HEK293 (cell line): Measurements from ENCODE around the gene GOLGA5.

Experiments used
- CTCF ChIA-PET: fragments of 350-600 bp; formaldehyde crosslinking; extraction: SDS; loops from one replicate; lab custom pipeline; 2021; ENCODE audit warnings: antibody characterized with exemption; lab: Yijun Ruan, JAX
- POLR2A ChIA-PET: fragments of 300-600 bp; formaldehyde crosslinking; extraction: SDS; loops from one replicate; lab custom pipeline; 2020; ENCODE audit warnings: antibody characterized with exemption, inconsistent platforms; lab: Yijun Ruan, JAX
- H3K27ac ChIP-seq: fragments of 200-500 bp; sonication (Bioruptor generic); 2 replicates; pipeline ENCODE4 v1.5.1; 2014; ENCODE audit warnings: low read depth, low read length, control low read depth, inconsistent platforms; ENCODE audit errors: extremely low read depth
- H3K36me3 ChIP-seq, 2 experiments: fragments of 200-500 bp in 1 of 2; sonication (Bioruptor generic) in 1 of 2; 1 replicate in 1 of 2; 2 replicates in 1 of 2; pipeline ENCODE4 v1.5.1; 2014 to 2017; ENCODE audit warnings: inconsistent platforms in 2 of 2, low read length in 2 of 2; ENCODE audit not compliant: control insufficient read depth in 2 of 2, insufficient read depth in 1 of 2
- H3K4me1 ChIP-seq: fragments of 200-500 bp; sonication (Bioruptor generic); 2 replicates; pipeline ENCODE4 v1.5.1; 2014; ENCODE audit warnings: mild to moderate bottlenecking, low read length, inconsistent platforms; ENCODE audit not compliant: control insufficient read depth, insufficient read depth
- H3K4me3 ChIP-seq: 2 replicates; pipeline ENCODE4 v1.5.1; 2011; ENCODE audit warnings: low read depth, mild to moderate bottlenecking, control low read depth, low read length, moderate library complexity
- H3K9me3 ChIP-seq: fragments of 200-500 bp; sonication (Bioruptor generic); 2 replicates; pipeline ENCODE4 v1.5.1; 2014; ENCODE audit warnings: low read depth, low read length, inconsistent platforms; ENCODE audit not compliant: control insufficient read depth, insufficient read depth
- KLF1 ChIP-seq: fragments of 450-650 bp; formaldehyde crosslinking; IDR thresholded peaks from 2 replicates; pipeline ENCODE4 v1.5.1; 2016; ENCODE audit warnings: missing biosample characterization, missing genetic modification characterization
- KLF10 ChIP-seq: fragments of 450-650 bp; IDR thresholded peaks from 2 replicates; pipeline ENCODE4 v1.5.1; 2018; ENCODE audit warnings: missing biosample characterization, mild to moderate bottlenecking, missing genetic modification characterization
- SALL2 ChIP-seq: fragments of 450-650 bp; formaldehyde crosslinking; IDR thresholded peaks from 2 replicates; pipeline ENCODE4 v1.5.0; 2017; ENCODE audit warnings: missing biosample characterization, mild to moderate bottlenecking, missing genetic modification characterization, borderline replicate concordance
- SETDB1 ChIP-seq: IDR thresholded peaks from one replicate; pipeline ENCODE4 v1.6.1; 2017; ENCODE audit warnings: mild to moderate bottlenecking, low read length, moderate library complexity, mixed read lengths; ENCODE audit not compliant: insufficient read length
- SP2 ChIP-seq: fragments of 450-650 bp; formaldehyde crosslinking; IDR thresholded peaks from 2 replicates; pipeline ENCODE4 v1.5.1; 2016; ENCODE audit warnings: missing biosample characterization, missing genetic modification characterization
- ZNF121 ChIP-seq: fragments of 450-650 bp; formaldehyde crosslinking; IDR thresholded peaks from 2 replicates; pipeline ENCODE4 v1.5.1; 2016; ENCODE audit warnings: missing biosample characterization, missing genetic modification characterization
- ZNF221 ChIP-seq: fragments of 450-650 bp; formaldehyde crosslinking; IDR thresholded peaks from 2 replicates; pipeline ENCODE4 v1.5.1; 2017; ENCODE audit warnings: missing biosample characterization, missing genetic modification characterization, borderline replicate concordance
- ZNF223 ChIP-seq: fragments of 450-650 bp; formaldehyde crosslinking; IDR thresholded peaks from 2 replicates; pipeline ENCODE4 v1.5.1; 2016; ENCODE audit warnings: missing biosample characterization, missing genetic modification characterization
- ZNF335 ChIP-seq: fragments of 450-650 bp; formaldehyde crosslinking; conservative IDR thresholded peaks from 2 replicates; pipeline ENCODE4 v1.5.1; 2016; ENCODE audit warnings: missing biosample characterization, missing genetic modification characterization
- ZNF366 ChIP-seq: fragments of 450-650 bp; formaldehyde crosslinking; conservative IDR thresholded peaks from 2 replicates; pipeline ENCODE4 v1.5.1; 2016; ENCODE audit warnings: missing biosample characterization, missing genetic modification characterization
- ZNF391 ChIP-seq: fragments of 450-650 bp; formaldehyde crosslinking; IDR thresholded peaks from 2 replicates; pipeline ENCODE4 v1.5.1; 2016; ENCODE audit warnings: low read depth, missing biosample characterization, missing genetic modification characterization, borderline replicate concordance
- ZNF548 ChIP-seq: fragments of 450-650 bp; formaldehyde crosslinking; IDR thresholded peaks from 2 replicates; pipeline ENCODE4 v1.5.1; 2016; ENCODE audit warnings: missing biosample characterization, missing genetic modification characterization
- ZNF600 ChIP-seq: fragments of 450-650 bp; formaldehyde crosslinking; IDR thresholded peaks from 2 replicates; pipeline ENCODE4 v1.5.1; 2016; ENCODE audit warnings: missing biosample characterization, missing genetic modification characterization
- ZNF623 ChIP-seq: fragments of 450-650 bp; formaldehyde crosslinking; IDR thresholded peaks from 2 replicates; pipeline ENCODE4 v1.5.1; 2016; ENCODE audit warnings: missing biosample characterization, missing genetic modification characterization
- ZNF658 ChIP-seq: fragments of 450-650 bp; formaldehyde crosslinking; IDR thresholded peaks from 2 replicates; pipeline ENCODE4; 2016; ENCODE audit warnings: missing biosample characterization, missing genetic modification characterization
- ZNF660 ChIP-seq: fragments of 450-650 bp; IDR thresholded peaks from 2 replicates; pipeline ENCODE4 v1.5.1; 2018; ENCODE audit warnings: missing biosample characterization, mild to moderate bottlenecking, missing genetic modification characterization
- ZNF792 ChIP-seq: fragments of 450-650 bp; formaldehyde crosslinking; IDR thresholded peaks from 2 replicates; pipeline ENCODE4 v1.5.1; 2016; ENCODE audit warnings: missing biosample characterization, missing genetic modification characterization
- ZSCAN30 ChIP-seq: fragments of 450-650 bp; IDR thresholded peaks from 2 replicates; pipeline ENCODE4 v1.5.1; 2018; ENCODE audit warnings: missing biosample characterization, mild to moderate bottlenecking, missing genetic modification characterization, moderate library complexity
- TF ChIP-seq, protein P1 (sequence below): fragments of 450-650 bp; formaldehyde crosslinking; IDR thresholded peaks from 2 replicates; pipeline ENCODE4 v1.5.1; 2016; ENCODE audit warnings: missing biosample characterization, missing genetic modification characterization
- TF ChIP-seq, protein P2 (sequence below): fragments of 450-650 bp; IDR thresholded peaks from 2 replicates; pipeline ENCODE4 v1.5.1; 2018; ENCODE audit warnings: missing biosample characterization, missing genetic modification characterization
- TF ChIP-seq, protein P3 (sequence below): fragments of 450-650 bp; formaldehyde crosslinking; IDR thresholded peaks from 2 replicates; pipeline ENCODE4 v1.5.1; 2016; ENCODE audit warnings: missing biosample characterization, missing genetic modification characterization, low read depth
- TF ChIP-seq, protein P4 (sequence below): fragments of 450-650 bp; formaldehyde crosslinking; IDR thresholded peaks from 2 replicates; pipeline ENCODE4 v1.5.1; 2016; ENCODE audit warnings: missing biosample characterization, missing genetic modification characterization

The GOLGA5 gene

DNA sequence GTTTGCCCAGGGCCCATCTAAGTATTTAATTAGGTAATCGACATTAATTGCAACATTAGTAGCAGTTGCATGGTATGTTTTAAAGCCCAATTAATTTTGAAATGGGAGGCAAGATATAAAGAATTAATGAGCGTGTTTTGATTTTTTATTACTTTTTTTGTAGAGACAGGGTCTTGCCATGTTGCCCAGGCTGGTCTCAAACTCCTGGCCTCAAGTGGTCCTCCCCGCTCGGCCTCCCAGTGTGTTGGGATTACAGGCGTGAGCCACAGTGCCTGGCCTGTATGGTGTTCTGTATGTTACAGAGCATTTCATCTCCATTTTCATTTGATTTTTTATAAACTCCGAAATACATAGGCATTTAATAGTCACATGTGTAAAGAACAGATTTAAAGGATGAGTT, 856 bp downstream of the GOLGA5 start:
- H3K4me1 ChIP-seq: peaks cover 4% of the 10 kb centered on the region; the same call in 1 of the 2 replicates
- POLR2A ChIA-PET: no interaction called here
- CTCF ChIA-PET: interaction anchor here (0.7 kb wide), 1 partner anchor 371 kb away, joined by 3 read pairs; no protein-coding TSS in a partner anchor
- H3K4me3 ChIP-seq: peak overlapping the region; percentile 92
- no peak for TF ChIP-seq ZNF223 (tag by site-specific recombination)
- TF ChIP-seq ZNF121 (tag by site-specific recombination): peak; percentile 79
- TF ChIP-seq ZNF335 (tag by site-specific recombination): peak; percentile 44; the same call in 1 of the 2 replicates
- no peak for TF ChIP-seq SP2 (tag by site-specific recombination)
- no peak for TF ChIP-seq ZNF792 (tag by site-specific recombination)
- peak overlapping the region; percentile 62; the same call in 1 of the 2 replicates for H3K27ac ChIP-seq
- no peaks in the 10 kb centered on the region for H3K9me3 ChIP-seq
- peaks cover 10 to 19% of the 10 kb centered on the region in 2 experiments for H3K36me3 ChIP-seq

DNA sequence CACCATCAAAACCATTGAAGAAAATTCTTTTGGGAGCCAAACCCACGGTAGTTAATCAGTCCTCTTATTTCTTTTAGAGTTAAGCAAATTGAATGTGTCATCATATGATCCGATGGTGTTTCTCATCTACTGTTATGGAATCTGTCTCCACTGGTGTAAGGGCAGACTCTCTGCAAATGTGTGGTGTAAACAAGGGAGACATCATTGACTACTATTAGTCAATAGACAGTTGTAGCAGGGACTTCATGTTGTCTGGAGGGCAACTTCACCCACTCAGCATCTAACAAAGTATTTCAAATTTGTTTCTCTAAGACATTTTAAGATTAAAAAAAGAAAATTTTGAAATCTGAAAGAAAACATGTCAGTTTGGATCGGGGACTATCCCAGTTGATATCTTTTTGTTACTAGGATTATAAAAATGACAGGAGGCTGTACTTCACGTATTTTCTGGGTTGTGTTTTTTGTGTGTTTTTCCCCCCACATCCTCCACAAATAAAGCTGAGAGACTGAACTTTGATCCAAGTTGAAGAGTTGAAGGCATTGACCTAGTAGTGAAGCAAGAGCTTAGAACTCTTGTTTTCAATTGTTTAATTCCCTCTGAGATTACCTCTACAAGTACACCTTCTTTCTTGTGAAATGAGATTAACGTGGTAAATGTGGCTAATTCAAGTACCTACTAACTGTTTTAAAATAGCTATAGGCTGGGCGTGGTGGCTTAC, 4.0 kb downstream of the GOLGA5 start:
- CTCF ChIA-PET: interaction anchor here (0.8 kb wide), 1 partner anchor 294 kb away, joined by 3 read pairs; no protein-coding TSS in a partner anchor
- Histone ChIP-seq H3K36me3 (peaks cover 15 to 27% of the 10 kb centered on the region in 2 experiments), H3K27ac (no peak overlapping the region), H3K4me1 (peaks cover 9% of the 10 kb centered on the region; the same call in 1 of the 2 replicates), H3K9me3 (no peaks in the 10 kb centered on the region), H3K4me3 (no peak overlapping the region)
- POLR2A ChIA-PET: interaction anchor here (2.1 kb wide), 1 partner anchor 50 kb away, joined by 6 read pairs; the partner anchor contains the start of gene LGMN
- TF ChIP-seq KLF1 (tag by site-specific recombination) (peak; percentile 74), ZSCAN30 (tag by site-specific recombination) (no peak), ZNF600 (peak; percentile 50; the same call in 1 of the 2 replicates)

DNA sequence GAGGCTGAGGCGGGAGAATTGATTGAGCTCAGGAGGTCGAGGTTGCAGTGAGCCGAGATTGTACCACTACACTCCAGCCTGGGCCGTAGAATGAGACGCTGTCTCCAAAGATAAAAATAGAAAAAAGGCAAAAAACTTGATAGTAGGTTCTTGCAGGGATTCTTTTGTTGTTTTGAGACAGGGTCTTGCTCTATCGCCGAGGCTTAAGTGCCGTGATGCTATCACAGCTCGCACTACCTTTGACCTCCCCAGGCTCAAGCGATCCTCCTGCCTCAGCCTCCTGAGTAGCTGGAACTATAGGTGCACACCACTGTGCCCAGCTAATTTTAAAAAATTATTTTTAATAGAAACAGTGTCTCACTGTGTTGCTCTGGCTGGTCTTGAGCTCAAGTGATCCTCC, 4.7 kb downstream of the GOLGA5 start:
- no peaks in the 10 kb centered on the region for H3K9me3 ChIP-seq
- peaks cover 9% of the 10 kb centered on the region; the same call in 1 of the 2 replicates for H3K4me1 ChIP-seq
- POLR2A ChIA-PET: interaction anchor here (2.1 kb wide), 1 partner anchor 50 kb away, joined by 6 read pairs; the partner anchor contains the start of gene LGMN
- CTCF ChIA-PET: interaction anchor here (0.8 kb wide), 1 partner anchor 293 kb away, joined by 3 read pairs; no protein-coding TSS in a partner anchor
- H3K4me3 ChIP-seq: no peak overlapping the region
- H3K36me3 ChIP-seq: peaks cover 15 to 34% of the 10 kb centered on the region in 2 experiments
- H3K27ac ChIP-seq: no peak overlapping the region
- TF ChIP-seq KLF10 (tag by site-specific recombination): no peak
- no peak for TF ChIP-seq SETDB1
- TF ChIP-seq ZNF623 (tag by site-specific recombination): no peak
- no peak for TF ChIP-seq ZNF660 (tag by site-specific recombination)
- TF ChIP-seq ZNF658: no peak
- TF ChIP-seq ZNF221 (tag by site-specific recombination): no peak
- TF ChIP-seq ZNF391 (tag by site-specific recombination): no peak
- TF ChIP-seq, protein P1, sequence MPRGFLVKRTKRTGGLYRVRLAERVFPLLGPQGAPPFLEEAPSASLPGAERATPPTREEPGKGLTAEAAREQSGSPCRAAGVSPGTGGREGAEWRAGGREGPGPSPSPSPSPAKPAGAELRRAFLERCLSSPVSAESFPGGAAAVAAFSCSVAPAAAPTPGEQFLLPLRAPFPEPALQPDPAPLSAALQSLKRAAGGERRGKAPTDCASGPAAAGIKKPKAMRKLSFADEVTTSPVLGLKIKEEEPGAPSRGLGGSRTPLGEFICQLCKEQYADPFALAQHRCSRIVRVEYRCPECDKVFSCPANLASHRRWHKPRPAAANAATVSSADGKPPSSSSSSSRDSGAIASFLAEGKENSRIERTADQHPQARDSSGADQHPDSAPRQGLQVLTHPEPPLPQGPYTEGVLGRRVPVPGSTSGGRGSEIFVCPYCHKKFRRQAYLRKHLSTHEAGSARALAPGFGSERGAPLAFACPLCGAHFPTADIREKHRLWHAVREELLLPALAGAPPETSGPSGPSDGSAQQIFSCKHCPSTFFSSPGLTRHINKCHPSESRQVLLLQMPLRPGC (tag by site-specific recombination): no peak
- TF ChIP-seq, protein P2, sequence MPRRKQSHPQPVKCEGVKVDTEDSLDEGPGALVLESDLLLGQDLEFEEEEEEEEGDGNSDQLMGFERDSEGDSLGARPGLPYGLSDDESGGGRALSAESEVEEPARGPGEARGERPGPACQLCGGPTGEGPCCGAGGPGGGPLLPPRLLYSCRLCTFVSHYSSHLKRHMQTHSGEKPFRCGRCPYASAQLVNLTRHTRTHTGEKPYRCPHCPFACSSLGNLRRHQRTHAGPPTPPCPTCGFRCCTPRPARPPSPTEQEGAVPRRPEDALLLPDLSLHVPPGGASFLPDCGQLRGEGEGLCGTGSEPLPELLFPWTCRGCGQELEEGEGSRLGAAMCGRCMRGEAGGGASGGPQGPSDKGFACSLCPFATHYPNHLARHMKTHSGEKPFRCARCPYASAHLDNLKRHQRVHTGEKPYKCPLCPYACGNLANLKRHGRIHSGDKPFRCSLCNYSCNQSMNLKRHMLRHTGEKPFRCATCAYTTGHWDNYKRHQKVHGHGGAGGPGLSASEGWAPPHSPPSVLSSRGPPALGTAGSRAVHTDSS: no peak
- no peak for TF ChIP-seq SALL2 (tag by site-specific recombination)
- TF ChIP-seq, protein P3, sequence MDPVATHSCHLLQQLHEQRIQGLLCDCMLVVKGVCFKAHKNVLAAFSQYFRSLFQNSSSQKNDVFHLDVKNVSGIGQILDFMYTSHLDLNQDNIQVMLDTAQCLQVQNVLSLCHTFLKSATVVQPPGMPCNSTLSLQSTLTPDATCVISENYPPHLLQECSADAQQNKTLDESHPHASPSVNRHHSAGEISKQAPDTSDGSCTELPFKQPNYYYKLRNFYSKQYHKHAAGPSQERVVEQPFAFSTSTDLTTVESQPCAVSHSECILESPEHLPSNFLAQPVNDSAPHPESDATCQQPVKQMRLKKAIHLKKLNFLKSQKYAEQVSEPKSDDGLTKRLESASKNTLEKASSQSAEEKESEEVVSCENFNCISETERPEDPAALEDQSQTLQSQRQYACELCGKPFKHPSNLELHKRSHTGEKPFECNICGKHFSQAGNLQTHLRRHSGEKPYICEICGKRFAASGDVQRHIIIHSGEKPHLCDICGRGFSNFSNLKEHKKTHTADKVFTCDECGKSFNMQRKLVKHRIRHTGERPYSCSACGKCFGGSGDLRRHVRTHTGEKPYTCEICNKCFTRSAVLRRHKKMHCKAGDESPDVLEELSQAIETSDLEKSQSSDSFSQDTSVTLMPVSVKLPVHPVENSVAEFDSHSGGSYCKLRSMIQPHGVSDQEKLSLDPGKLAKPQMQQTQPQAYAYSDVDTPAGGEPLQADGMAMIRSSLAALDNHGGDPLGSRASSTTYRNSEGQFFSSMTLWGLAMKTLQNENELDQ (tag by site-specific recombination): no peak
- TF ChIP-seq ZNF366: no peak
- no peak for TF ChIP-seq ZNF548 (tag by site-specific recombination)
- TF ChIP-seq, protein P4, sequence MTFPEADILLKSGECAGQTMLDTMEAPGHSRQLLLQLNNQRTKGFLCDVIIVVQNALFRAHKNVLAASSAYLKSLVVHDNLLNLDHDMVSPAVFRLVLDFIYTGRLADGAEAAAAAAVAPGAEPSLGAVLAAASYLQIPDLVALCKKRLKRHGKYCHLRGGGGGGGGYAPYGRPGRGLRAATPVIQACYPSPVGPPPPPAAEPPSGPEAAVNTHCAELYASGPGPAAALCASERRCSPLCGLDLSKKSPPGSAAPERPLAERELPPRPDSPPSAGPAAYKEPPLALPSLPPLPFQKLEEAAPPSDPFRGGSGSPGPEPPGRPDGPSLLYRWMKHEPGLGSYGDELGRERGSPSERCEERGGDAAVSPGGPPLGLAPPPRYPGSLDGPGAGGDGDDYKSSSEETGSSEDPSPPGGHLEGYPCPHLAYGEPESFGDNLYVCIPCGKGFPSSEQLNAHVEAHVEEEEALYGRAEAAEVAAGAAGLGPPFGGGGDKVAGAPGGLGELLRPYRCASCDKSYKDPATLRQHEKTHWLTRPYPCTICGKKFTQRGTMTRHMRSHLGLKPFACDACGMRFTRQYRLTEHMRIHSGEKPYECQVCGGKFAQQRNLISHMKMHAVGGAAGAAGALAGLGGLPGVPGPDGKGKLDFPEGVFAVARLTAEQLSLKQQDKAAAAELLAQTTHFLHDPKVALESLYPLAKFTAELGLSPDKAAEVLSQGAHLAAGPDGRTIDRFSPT (tag by site-specific recombination): no peak
